Loucy (cell line): Measurements from ENCODE around the gene GLIPR2.
"Not testable (repeated sequence)": the region's sequence is repeated elsewhere in the genome, so short reads cannot be mapped to it uniquely, and the experiment has no call there.

ENCODE experiments used
- EZH2phosphoT487 ChIP-seq: fragments of 200-600 bp; IDR thresholded peaks from 2 replicates; pipeline ENCODE4 v1.6.1; 2018; ENCODE audit warnings: antibody characterized with exemption, mild to moderate bottlenecking, moderate library complexity, borderline replicate concordance
- TF ChIP-seq, protein P1 (sequence below): fragments of 200-600 bp; sonication (generic); conservative IDR thresholded peaks from 2 replicates; pipeline ENCODE4 v1.5.1; 2014; ENCODE audit warnings: mild to moderate bottlenecking, antibody characterized with exemption, low read length

DNA sequence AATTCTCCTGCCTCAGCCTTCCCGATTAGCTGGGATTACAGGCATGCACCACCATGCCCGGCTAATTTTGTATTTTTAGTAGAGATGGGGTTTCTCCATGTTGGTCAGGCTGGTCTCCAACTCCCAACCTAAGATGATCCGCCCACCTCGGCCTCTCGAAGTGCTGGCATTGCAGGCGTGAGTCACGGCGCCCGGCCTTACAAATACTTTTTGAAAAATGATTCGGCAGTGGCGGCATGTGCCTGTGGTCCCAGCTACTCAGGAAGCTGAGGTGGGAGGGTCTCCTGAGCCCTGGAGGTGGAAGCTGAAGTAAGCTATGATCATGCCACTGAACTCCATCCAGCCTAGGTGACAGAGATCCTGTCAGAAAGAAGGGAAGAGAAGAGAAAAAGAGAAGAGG, 23.6 kb downstream of the GLIPR2 start:
- TF ChIP-seq, protein P1, sequence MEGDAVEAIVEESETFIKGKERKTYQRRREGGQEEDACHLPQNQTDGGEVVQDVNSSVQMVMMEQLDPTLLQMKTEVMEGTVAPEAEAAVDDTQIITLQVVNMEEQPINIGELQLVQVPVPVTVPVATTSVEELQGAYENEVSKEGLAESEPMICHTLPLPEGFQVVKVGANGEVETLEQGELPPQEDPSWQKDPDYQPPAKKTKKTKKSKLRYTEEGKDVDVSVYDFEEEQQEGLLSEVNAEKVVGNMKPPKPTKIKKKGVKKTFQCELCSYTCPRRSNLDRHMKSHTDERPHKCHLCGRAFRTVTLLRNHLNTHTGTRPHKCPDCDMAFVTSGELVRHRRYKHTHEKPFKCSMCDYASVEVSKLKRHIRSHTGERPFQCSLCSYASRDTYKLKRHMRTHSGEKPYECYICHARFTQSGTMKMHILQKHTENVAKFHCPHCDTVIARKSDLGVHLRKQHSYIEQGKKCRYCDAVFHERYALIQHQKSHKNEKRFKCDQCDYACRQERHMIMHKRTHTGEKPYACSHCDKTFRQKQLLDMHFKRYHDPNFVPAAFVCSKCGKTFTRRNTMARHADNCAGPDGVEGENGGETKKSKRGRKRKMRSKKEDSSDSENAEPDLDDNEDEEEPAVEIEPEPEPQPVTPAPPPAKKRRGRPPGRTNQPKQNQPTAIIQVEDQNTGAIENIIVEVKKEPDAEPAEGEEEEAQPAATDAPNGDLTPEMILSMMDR: not testable (repeated sequence)
- TF ChIP-seq EZH2phosphoT487: not testable (repeated sequence)
